Activated CD8-positive, alpha-beta memory T cell treated with anti-CD3 and anti-CD28 coated beads, Interleukin-2, amount 10 ng/mL, durations not matched to agents 7 days and 5 days (primary cell): ENCODE measurements around the gene CFD. TPM values are rescaled to one million over a fixed set of nuclear protein-coding genes. Genes with fewer than 3 reads are reported as not detected.
"Not testable (repeated sequence)": the region's sequence is repeated elsewhere in the genome, so short reads cannot be mapped to it uniquely, and the experiment has no call there.

Experiments
- ATAC-seq: fragments of 150-1000 bp; cut with Tn5 transposase; one replicate; pipeline ENCODE4 v1.10.0; 2021; ENCODE audit warnings: moderate library complexity
- CTCF ChIA-PET: fragments of 350-600 bp; sonication (Branson Sonifier 250); formaldehyde crosslinking; loops from one replicate; lab custom pipeline; 2021; ENCODE audit warnings: antibody characterized with exemption; lab: Charles Lee
- DNase-seq: peaks from one replicate; pipeline ENCODE4 v3.0.0-alpha.2; 2020
- H3K27ac Mint-ChIP-seq: one replicate; pipeline ENCODE4 v1.8.0; 2021; ENCODE audit warnings: mild to moderate bottlenecking, mixed read lengths
- H3K27me3 Mint-ChIP-seq: one replicate; pipeline ENCODE4 v1.8.0; 2021; ENCODE audit warnings: mixed read lengths
- H3K36me3 Mint-ChIP-seq: one replicate; pipeline ENCODE4 v1.8.0; 2021; ENCODE audit warnings: mild to moderate bottlenecking, mixed read lengths
- H3K4me1 Mint-ChIP-seq: one replicate; pipeline ENCODE4 v1.8.0; 2021; ENCODE audit warnings: mixed read lengths
- H3K4me3 Mint-ChIP-seq: one replicate; pipeline ENCODE4 v1.8.0; 2021; ENCODE audit warnings: mild to moderate bottlenecking, moderate library complexity, mixed read lengths
- H3K9me3 Mint-ChIP-seq: one replicate; pipeline ENCODE4 v1.8.0; 2022; ENCODE audit warnings: low read depth, mixed read lengths
- total RNA-seq, 2 experiments: library from RNA; stranded (reverse); gene quantifications; one replicate each; pipeline ENCODE4 v1.2.3, GENCODE V29; 2021

The CFD gene
- total RNA-seq, 2 experiments from 2014 or later, result 0.66 to 1.5 TPM

DNA sequence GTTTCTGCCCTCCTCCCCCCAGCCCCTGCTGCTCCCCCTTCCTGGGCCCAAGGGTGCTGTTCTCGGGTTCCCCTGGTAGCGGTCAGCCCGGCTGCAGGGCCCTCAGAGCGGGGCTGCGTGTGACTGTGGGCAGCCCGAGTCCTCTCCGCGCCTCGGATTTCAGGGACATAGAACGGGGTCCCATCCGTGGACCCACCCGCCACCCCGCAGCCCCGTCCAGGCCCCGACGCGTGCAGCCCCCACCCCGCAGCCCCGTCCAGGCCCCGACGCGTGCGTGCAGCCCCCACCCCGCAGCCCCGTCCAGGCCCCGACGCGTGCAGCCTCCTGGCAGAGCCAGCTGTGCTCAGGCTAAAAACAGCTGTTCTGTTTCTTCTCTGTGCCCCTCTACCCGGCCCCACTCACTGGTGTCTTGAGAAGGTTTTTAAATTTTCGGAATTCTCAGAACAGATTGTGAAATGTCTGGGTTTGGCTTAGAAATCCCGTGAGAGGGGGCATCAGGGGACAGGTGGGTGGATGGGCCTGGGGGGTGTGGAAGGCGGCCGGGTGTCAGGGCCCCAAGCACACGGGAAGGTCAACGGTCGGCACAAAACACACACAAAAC, 24.2 kb upstream of the CFD start:
- no peak overlapping the region for H3K4me3 Mint-ChIP-seq
- DNase-seq (no peak), ATAC-seq (no peak)
- H3K9me3 Mint-ChIP-seq, result no peaks in the 10 kb centered on the region
- H3K36me3 Mint-ChIP-seq, result no peaks in the 10 kb centered on the region
- H3K27ac Mint-ChIP-seq, result no peak overlapping the region
- CTCF ChIA-PET, result no interaction called here
- peaks cover 7% of the 10 kb centered on the region for H3K27me3 Mint-ChIP-seq
- peaks cover 3% of the 10 kb centered on the region for H3K4me1 Mint-ChIP-seq

- Mint-ChIP-seq H3K36me3 (peaks cover 3% of the 10 kb centered on the region), H3K27me3 (peaks cover 33% of the 10 kb centered on the region), H3K4me3 (no peak within 1 kb of the TSS), H3K9me3 (peaks cover 3% of the 10 kb centered on the region), H3K4me1 (peaks cover 6% of the 10 kb centered on the region), H3K27ac (no peak within 1 kb of the TSS)
- CTCF ChIA-PET, result no interaction called here
- ATAC-seq (no peak), DNase-seq (no peak)
Observed at GRCh38 chr19:840519-841206, 18.8 kb upstream of the CFD start, which contains the start of gene PRTN3. Gene PRTN3, plus strand, starts transcription at chr19:840999. Its CDS starts 10 bp downstream, at chr19:841009.

DNA sequence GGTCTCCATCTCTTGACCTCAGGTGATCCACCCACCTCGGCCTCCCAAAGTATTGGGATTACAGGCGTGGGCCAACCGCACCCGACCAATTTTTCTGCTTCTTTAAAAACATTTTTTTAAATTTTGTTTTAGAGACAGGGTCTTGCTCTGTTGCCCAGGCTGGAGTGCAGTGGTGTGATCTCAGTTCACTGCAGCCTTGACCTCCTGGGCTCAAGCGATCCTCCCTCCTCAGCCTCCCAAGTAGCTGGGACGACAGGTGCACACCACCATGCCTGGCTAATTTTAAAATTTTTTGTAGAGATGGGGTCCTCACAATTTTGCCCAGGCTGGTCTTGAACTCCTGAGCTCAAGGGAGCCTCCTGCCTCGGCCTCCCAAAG, 16.7 kb upstream of the CFD start:
- not testable (repeated sequence) for DNase-seq, H3K36me3 Mint-ChIP-seq, ATAC-seq, H3K9me3 Mint-ChIP-seq, H3K27ac Mint-ChIP-seq, H3K4me1 Mint-ChIP-seq, H3K4me3 Mint-ChIP-seq
- CTCF ChIA-PET, result interaction anchor here (1.1 kb wide), 1 partner anchor 73 kb away, joined by 3 read pairs; no protein-coding TSS in a partner anchor
- H3K27me3 Mint-ChIP-seq, result peaks cover 33% of the 10 kb centered on the region

DNA sequence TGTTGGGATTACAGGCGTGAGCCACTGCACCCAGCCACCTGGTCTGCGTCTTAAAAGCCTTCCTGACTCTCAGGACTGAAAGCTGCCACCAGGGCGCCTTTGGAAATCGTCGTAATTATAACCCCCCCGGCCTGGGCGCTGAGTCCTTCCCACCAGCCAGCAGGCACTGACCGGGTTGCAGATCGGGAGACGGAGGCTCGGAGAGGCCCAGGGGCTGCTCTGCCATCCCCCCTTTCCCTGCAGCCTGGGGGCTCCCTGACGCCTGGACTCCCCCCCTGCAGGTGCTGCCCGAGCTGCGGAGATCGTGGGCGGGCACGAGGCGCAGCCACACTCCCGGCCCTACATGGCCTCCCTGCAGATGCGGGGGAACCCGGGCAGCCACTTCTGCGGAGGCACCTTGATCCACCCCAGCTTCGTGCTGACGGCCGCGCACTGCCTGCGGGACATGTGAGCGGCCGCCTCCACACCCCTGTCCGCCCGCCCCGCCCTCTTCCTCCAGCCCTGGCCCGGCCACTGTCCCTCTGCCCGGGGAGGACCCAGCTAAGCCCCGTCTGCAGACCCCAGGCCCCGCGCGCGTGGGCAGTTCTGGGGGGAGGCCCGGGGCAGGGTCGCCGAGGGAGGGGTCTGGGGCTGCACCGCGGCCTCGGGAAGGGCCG, 16.2 kb upstream of the CFD start:
- H3K4me3 Mint-ChIP-seq, result no peak overlapping the region
- CTCF ChIA-PET, result interaction anchor here (1.1 kb wide), 1 partner anchor 74 kb away, joined by 3 read pairs; no protein-coding TSS in a partner anchor

GRCh38 chr19:843836-844545, 15.5 kb upstream of the CFD start:
- CTCF ChIA-PET, result interaction anchor here (1.0 kb wide), 1 partner anchor 140 kb away, joined by 3 read pairs; the partner anchor contains the start of gene WDR18
- Mint-ChIP-seq H3K36me3 (peaks cover 3% of the 10 kb centered on the region), H3K4me1 (peaks cover 3% of the 10 kb centered on the region), H3K27ac (no peak overlapping the region), H3K9me3 (peaks cover 3% of the 10 kb centered on the region), H3K4me3 (no peak overlapping the region), H3K27me3 (peaks cover 33% of the 10 kb centered on the region)
- DNase-seq (no peak), ATAC-seq (no peak)

More for the DNA sequence above, 16.2 kb upstream of the CFD start:
- H3K9me3 Mint-ChIP-seq, result peaks cover 3% of the 10 kb centered on the region
- DNase-seq, result no peak
- H3K27me3 Mint-ChIP-seq, result peaks cover 33% of the 10 kb centered on the region
- H3K27ac Mint-ChIP-seq, result no peak overlapping the region
- peak; percentile 22 for ATAC-seq
- H3K36me3 Mint-ChIP-seq, result peaks cover 3% of the 10 kb centered on the region
- peaks cover 3% of the 10 kb centered on the region for H3K4me1 Mint-ChIP-seq

GRCh38 chr19:844546-844971, 14.9 kb upstream of the CFD start:
- Mint-ChIP-seq H3K4me3 (no peak overlapping the region), H3K9me3 (peaks cover 3% of the 10 kb centered on the region)
- CTCF ChIA-PET, result interaction anchor here (0.7 to 1.0 kb wide), 2 partner anchors 81 to 140 kb away, joined by 3 to 4 read pairs; partner anchors contain the start of gene WDR18

DNA sequence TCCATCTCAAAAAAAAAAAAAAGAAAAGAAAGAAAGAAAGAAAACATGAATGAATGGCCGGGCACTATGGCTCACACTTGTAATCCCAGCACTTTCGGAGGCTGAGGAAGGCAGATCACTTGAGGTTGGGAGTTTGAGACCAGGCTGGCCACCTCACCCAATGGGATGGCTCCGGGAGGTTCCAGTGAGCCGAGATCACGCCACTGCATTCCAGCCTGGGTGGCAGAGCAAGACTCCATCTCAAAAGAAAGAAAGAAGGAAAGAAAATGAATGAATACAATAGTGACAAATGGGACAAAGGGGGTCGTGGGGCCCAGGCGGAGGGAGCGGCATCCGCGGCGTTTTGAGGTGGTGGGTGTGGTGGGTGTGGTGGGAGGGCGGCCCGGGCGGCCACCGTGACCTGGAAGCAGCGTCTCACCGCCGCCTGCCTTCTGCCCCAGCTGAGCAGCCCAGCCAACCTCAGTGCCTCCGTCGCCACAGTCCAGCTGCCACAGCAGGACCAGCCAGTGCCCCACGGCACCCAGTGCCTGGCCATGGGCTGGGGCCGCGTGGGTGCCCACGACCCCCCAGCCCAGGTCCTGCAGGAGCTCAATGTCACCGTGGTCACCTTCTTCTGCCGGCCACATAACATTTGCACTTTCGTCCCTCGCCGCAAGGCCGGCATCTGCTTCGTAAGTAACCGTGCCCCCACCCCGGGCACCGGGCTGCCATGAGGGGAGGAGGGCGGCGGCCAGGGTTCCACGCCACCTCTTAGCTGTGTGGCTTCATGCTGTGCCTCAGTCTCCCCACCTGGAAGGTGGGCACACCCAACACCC, 13.6 kb upstream of the CFD start:
- H3K27ac Mint-ChIP-seq, result no peak overlapping the region

More at GRCh38 chr19:844546-844971, 14.9 kb upstream of the CFD start:
- Mint-ChIP-seq H3K4me1 (peaks cover 3% of the 10 kb centered on the region), H3K27me3 (peaks cover 33% of the 10 kb centered on the region), H3K27ac (no peak overlapping the region), H3K36me3 (peaks cover 3% of the 10 kb centered on the region)
- ATAC-seq (no peak), DNase-seq (no peak)

GRCh38 chr19:848386-848921, 11.0 kb upstream of the CFD start:
- ATAC-seq (no peak), DNase-seq (no peak)
- no peak overlapping the region for H3K4me3 Mint-ChIP-seq
- CTCF ChIA-PET, result no interaction called here
- no peaks in the 10 kb centered on the region for H3K36me3 Mint-ChIP-seq
- no peaks in the 10 kb centered on the region for H3K9me3 Mint-ChIP-seq
- no peak overlapping the region for H3K27ac Mint-ChIP-seq
- H3K4me1 Mint-ChIP-seq, result peaks cover 3% of the 10 kb centered on the region
- H3K27me3 Mint-ChIP-seq, result peaks cover 21% of the 10 kb centered on the region

More for the DNA sequence above, 13.6 kb upstream of the CFD start:
- ATAC-seq, result no peak
- no peak overlapping the region for H3K4me3 Mint-ChIP-seq
- peaks cover 3% of the 10 kb centered on the region for H3K4me1 Mint-ChIP-seq
- peaks cover 36% of the 10 kb centered on the region for H3K27me3 Mint-ChIP-seq
- CTCF ChIA-PET, result no interaction called here
- peaks cover 3% of the 10 kb centered on the region for H3K9me3 Mint-ChIP-seq
- H3K36me3 Mint-ChIP-seq, result peaks cover 3% of the 10 kb centered on the region
- no peak for DNase-seq

- peaks cover 21% of the 10 kb centered on the region for H3K27me3 Mint-ChIP-seq
- not testable (repeated sequence) for H3K36me3 Mint-ChIP-seq, H3K9me3 Mint-ChIP-seq, ATAC-seq, H3K4me3 Mint-ChIP-seq, H3K4me1 Mint-ChIP-seq, DNase-seq, H3K27ac Mint-ChIP-seq
- CTCF ChIA-PET, result interaction anchor here (1.0 kb wide), 1 partner anchor 79 kb away, joined by 3 read pairs; no protein-coding TSS in a partner anchor
Observed at GRCh38 chr19:849195-849594, 10.3 kb upstream of the CFD start.

GRCh38 chr19:850221-850978, 9.1 kb upstream of the CFD start:
- CTCF ChIA-PET, result interaction anchor here (0.7 to 1.5 kb wide), 2 partner anchors 13 to 80 kb away, joined by 3 to 6 read pairs; no protein-coding TSS in a partner anchor

DNA sequence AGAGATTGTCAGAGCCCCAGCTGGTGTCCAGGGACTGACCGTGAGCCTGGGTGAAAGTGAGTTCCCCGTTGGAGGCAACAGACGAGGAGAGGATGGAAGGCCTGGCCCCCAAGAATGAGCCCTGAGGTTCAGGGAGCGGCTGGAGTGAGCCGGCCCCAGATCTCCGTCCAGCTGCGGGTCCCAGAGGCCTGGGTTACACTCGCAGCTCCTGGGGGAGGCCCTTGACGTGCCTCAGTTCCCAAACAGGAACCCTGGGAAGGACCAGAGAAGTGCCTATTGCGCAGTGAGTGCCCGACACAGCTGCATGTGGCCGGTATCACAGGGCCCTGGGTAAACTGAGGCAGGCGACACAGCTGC, 8.5 kb upstream of the CFD start:
- H3K4me1 Mint-ChIP-seq, result no peaks in the 10 kb centered on the region
- no peaks in the 10 kb centered on the region for H3K36me3 Mint-ChIP-seq
- H3K27me3 Mint-ChIP-seq, result peaks cover 9% of the 10 kb centered on the region
- H3K4me3 Mint-ChIP-seq, result no peak overlapping the region
- ATAC-seq (no peak), DNase-seq (no peak)
- H3K9me3 Mint-ChIP-seq, result no peaks in the 10 kb centered on the region
- H3K27ac Mint-ChIP-seq, result no peak overlapping the region
- CTCF ChIA-PET, result interaction anchor here (0.7 to 1.5 kb wide), 2 partner anchors 13 to 80 kb away, joined by 3 to 6 read pairs; no protein-coding TSS in a partner anchor

More at GRCh38 chr19:850221-850978, 9.1 kb upstream of the CFD start:
- Mint-ChIP-seq H3K4me3 (no peak overlapping the region), H3K4me1 (no peaks in the 10 kb centered on the region), H3K9me3 (no peaks in the 10 kb centered on the region), H3K27me3 (peaks cover 12% of the 10 kb centered on the region), H3K27ac (no peak overlapping the region), H3K36me3 (no peaks in the 10 kb centered on the region)
- ATAC-seq (peak; percentile 20), DNase-seq (no peak)
